ENCODE measurements around the gene RPL32.

Gene RPL32

DNA sequence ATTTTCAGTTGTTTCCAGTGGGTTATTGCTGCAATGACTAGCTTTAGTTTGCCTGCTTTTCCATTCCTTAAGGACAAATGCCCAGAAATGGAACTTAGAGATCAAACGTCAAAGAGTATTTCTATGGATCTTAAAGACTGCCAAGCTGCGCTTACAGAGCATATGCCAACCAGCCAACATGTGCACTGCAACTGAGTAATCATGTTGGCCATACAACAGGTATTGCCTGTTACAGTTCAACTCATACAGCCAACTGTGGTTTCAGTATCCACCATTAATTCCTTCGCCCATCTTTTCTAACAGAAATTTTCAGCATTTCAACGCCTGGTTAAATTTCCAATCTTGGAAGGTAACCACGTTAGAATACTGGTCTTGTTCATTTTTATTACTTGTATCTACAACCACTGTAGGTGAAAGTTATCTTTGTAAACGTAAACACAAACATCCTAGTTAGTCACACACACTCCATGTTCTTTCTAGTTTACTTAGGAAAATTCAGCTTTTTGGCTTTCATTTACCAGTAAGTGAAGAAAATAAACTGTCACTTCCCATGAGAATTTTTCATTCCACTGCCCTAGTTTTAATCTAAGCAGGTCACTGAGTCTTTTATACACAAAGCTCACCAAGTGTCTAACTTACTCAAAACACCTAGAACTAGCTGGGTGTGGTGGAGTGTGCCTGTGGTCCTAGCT lies 3.9 kb downstream of the RPL32 start:
- no peak for DNase-seq (ENCODE audit: low read depth)
- H3K4me3 ChIP-seq (ENCODE audit: low read depth, low read length) = no peak overlapping the region

DNA sequence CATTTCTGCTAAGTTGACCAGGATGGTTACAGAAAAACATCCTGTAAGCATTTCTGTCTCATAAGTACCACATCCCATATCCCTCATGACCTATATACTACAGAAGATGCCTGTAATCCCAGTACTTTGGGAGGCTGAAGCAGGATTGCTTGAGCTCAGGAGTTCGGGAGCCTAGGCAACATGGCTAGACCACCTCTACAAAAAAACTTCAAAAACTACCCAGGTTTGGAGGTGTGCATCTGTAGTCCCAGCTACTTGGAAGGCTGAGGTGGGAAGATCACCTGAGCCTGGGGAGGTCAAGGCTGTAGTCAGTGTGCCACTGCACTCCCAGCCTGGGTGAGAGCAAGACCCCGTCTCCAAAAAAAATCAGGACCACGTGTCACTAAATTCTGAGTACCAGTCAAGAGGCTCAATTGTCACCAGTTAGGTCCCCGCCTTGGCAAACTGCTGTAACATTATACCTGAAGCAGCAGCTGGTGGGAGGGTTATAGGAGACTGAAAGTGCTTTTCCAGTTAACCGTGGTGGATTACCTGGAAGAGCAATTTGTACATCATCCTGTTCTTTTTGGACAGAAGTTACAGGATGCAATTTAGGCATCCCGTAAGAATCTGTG lies 6.2 kb downstream of the RPL32 start:
- no peak for DNase-seq (ENCODE audit: low read depth)
- H3K4me3 ChIP-seq (ENCODE audit: low read depth, low read length) = no peak overlapping the region

DNA sequence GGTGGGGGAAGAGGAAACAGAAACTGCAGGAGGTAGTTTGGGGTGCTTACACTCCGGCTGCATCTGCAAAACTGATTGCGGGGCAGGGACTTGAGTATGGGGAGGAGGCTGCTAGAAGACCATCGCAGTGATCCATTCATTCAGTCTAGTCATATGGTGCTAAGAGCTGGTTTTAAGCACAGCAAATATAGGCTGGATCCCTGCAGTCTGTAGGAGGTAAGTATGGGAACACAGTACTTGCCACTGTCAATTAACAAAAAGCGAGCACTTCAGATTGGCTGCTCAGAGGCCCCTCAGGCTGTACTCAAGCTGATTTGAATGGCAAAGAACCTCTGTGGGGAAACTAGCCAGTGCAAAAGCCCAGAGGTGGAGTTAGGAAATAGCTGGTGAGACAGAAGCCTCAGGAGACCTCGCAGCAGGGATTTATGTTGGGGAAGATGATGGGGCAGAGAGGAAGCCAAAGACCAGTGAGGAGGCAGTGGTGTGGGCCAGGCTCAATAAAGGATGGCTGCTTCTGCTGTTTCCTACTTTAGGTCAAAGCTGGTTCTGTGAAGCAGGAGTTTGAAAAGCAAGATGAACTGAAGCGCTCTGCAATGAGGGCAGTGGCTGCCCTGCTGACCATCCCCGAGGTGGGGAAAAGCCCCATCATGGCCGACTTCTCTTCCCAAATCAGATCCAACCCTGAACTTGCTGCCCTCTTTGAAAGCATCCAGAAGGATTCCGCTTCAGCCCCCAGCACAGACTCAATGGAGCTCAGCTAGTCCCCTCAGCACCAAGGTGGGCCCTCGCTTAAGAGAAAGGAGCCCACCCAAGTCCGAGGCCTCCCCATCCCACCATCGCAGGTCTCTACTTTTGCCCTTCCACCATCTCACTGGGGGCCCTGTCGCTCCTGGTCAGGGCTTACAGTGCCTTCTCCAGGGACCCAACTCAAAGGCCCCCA lies 7.9 kb downstream of the RPL32 start:
- H3K4me3 ChIP-seq (ENCODE audit: low read depth, low read length) = no peak overlapping the region
- DNase-seq (ENCODE audit: low read depth) = peak; percentile 19

- no peak overlapping the region for H3K4me3 ChIP-seq (ENCODE audit: low read depth, low read length)
- no peak for DNase-seq (ENCODE audit: low read depth)
Observed at GRCh38 chr3:12832350-12833221, 8.8 kb downstream of the RPL32 start.

- no peak for DNase-seq (ENCODE audit: low read depth)
- no peak overlapping the region for H3K4me3 ChIP-seq (ENCODE audit: low read depth, low read length)
Observed at GRCh38 chr3:12831301-12831866, 10.0 kb downstream of the RPL32 start.

GRCh38 chr3:12830785-12831156 lies 10.6 kb downstream of the RPL32 start:
- DNase-seq (ENCODE audit: low read depth) = no peak
- no peak overlapping the region for H3K4me3 ChIP-seq (ENCODE audit: low read depth, low read length)

DNA sequence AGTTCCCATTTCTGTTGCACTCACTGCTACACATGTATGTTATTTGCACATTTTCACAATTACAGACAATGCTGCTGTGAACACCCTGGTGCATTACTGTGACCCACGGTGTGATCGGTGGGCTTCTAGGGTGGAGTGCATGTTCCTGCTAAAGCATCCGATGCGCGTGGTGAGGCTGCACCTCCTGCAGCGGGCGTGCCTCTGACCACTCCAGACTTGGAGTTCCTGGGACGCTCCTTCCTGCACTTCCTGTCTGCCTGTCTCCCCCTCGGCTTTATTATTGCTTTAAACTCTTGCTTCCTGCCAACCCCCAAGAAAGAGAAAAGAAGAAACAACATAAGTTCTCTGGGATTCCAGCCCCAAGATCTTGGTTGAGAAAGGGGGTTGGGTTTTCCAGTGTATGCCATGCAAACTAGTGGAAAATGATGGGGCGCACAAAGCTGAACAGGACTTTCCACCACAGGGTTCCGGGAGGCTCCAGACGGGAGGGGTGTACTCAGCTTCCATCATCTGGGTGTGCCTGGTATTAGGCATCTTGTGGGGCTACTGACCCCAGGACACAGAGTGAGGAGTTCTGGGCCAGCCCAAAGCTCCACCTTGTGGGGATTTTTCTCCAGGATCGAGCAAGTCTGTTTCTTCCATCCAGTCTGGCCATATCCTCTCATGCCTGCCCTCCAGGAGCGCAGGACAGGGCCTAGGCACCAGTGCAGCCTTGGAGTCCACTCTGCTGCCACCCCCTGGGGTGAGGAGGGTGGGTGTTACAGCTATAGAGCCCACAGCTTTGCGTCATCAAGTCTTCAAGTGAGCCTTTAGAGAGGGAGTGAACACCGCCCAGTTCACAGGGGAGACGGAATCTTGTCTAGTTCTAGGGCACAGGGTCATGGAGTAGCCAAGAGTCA lies 11.2 kb downstream of the RPL32 start:
- H3K4me3 ChIP-seq (ENCODE audit: low read depth, low read length) = no peak overlapping the region

GRCh38 chr3:12829404-12829803 lies 12.0 kb downstream of the RPL32 start:
- no peak for DNase-seq (ENCODE audit: low read depth)

More for the DNA sequence above, 11.2 kb downstream of the RPL32 start:
- DNase-seq (ENCODE audit: low read depth) = no peak

GRCh38 chr3:12828751-12829150 lies 12.6 kb downstream of the RPL32 start:
- no peak for DNase-seq (ENCODE audit: low read depth)
- H3K4me3 ChIP-seq (ENCODE audit: low read depth, low read length) = no peak overlapping the region

More at GRCh38 chr3:12829404-12829803, 12.0 kb downstream of the RPL32 start:
- H3K4me3 ChIP-seq (ENCODE audit: low read depth, low read length) = no peak overlapping the region

- no peak for DNase-seq (ENCODE audit: low read depth)
- H3K4me3 ChIP-seq (ENCODE audit: low read depth, low read length) = no peak overlapping the region
Observed at GRCh38 chr3:12825156-12825555, 16.2 kb downstream of the RPL32 start.

GRCh38 chr3:12824299-12824698 lies 17.1 kb downstream of the RPL32 start:
- no peak overlapping the region for H3K4me3 ChIP-seq (ENCODE audit: low read depth, low read length)
- DNase-seq (ENCODE audit: low read depth) = no peak

- H3K4me3 ChIP-seq (ENCODE audit: low read depth, low read length) = no peak overlapping the region
- DNase-seq (ENCODE audit: low read depth) = no peak
Observed at GRCh38 chr3:12822725-12823373, 18.5 kb downstream of the RPL32 start.

- DNase-seq (ENCODE audit: low read depth) = no peak
- H3K4me3 ChIP-seq (ENCODE audit: low read depth, low read length) = no peak overlapping the region
Observed at GRCh38 chr3:12818773-12819172, 22.6 kb downstream of the RPL32 start.

GRCh38 chr3:12818273-12818672 lies 23.1 kb downstream of the RPL32 start:
- DNase-seq (ENCODE audit: low read depth) = no peak
- H3K4me3 ChIP-seq (ENCODE audit: low read depth, low read length) = no peak overlapping the region

DNA sequence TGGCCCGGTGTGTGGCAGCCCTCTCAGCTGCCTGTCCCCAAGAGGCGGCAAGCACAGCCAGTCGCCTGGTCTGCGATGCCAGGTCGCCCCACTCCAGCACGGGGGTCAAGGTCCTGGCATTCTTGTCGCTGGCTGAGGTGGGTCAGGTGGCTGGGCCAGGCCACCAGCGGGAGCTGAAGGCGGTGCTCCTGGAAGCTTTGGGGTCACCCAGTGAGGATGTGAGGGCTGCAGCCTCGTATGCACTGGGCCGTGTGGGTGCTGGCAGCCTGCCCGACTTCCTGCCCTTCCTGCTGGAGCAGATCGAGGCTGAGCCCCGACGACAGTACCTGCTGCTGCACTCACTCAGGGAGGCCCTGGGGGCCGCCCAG lies 24.0 kb downstream of the RPL32 start:
- no peak for DNase-seq (ENCODE audit: low read depth)
- H3K4me3 ChIP-seq (ENCODE audit: low read depth, low read length) = no peak overlapping the region

DNA sequence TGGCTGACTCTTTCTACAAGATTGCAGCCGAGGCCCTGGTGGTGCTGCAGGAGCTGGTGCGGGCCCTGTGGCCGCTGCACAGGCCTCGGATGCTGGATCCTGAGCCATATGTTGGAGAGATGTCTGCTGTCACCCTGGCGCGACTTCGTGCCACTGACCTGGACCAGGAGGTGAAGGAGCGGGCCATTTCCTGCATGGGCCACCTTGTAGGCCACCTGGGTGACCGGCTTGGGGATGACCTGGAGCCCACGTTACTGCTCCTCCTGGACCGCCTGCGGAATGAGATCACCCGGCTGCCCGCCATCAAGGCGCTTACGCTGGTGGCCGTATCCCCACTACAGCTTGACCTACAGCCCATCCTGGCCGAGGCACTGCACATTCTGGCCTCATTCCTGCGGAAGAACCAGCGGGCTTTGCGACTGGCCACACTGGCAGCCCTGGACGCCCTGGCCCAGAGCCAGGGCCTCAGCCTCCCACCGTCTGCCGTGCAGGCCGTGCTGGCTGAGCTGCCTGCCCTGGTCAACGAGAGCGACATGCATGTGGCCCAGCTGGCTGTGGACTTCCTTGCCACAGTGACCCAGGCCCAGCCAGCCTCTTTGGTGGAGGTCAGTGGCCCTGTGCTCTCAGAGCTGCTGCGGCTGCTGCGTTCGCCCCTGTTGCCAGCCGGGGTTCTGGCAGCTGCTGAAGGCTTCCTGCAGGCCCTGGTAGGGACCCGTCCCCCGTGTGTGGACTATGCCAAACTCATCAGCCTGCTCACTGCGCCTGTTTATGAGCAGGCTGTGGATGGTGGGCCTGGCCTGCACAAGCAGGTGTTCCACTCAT lies 24.6 kb downstream of the RPL32 start:
- no peak overlapping the region for H3K4me3 ChIP-seq (ENCODE audit: low read depth, low read length)
- DNase-seq (ENCODE audit: low read depth) = no peak

DNA sequence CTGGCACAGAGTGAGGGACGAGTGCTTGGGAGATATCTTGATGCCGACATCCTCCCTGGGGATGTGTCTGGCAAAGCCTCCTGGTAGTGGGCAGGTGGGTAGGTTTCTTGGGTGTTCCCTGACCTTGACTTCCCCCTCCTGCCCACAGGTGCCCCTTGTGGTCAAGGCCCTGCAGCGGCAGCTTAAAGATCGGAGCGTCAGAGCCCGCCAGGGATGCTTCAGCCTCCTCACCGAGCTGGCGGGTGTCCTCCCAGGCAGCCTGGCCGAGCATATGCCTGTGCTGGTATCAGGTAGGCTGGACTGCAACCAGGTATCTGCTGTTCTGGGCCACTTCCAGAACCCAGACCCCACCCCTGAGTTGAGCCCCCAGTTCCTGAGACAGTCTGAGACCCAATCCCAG lies 25.6 kb downstream of the RPL32 start:
- no peak overlapping the region for H3K4me3 ChIP-seq (ENCODE audit: low read depth, low read length)
- no peak for DNase-seq (ENCODE audit: low read depth)

All from skeletal muscle cell (primary cell).